ENCODE data around the gene NOMO2.
"Not testable (repeated sequence)": the region's sequence is repeated elsewhere in the genome, so short reads cannot be mapped to it uniquely, and the experiment has no call there.

The NOMO2 gene

DNA sequence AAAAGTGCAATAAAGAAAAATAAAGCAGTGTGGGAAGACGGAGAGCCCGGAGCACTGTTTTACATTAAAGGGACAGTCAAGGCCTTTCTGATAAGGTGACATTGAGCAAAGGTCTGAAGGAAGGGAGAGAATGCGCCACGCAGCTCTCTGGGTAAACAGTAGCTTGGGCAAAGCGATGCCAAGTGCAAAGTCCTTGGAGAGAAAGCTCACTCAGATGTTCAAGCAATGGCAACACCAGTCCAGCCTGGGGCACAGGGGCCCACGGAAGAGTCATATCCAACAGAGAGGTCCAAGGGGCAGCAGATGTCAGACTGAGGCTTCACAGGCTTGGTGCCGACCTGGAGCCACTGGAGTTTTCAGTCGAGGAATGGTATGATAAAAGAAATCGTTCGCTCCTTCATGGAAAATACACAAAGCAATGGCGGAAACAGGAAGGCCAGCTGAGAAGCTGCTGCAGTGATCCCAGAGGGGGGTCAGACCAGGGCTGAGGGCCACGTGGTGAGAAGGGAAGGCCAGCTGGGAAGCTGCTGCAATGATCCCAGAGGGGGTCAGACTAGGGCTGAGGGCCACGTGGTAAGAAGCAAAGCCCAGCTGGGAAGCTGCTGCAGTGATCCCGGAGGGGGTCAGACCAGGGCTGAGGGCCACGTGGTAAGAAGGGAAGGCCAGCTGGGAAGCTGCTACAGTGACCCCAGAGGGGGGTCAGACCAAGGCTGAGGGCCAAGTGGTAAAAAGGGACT, 40.3 kb downstream of the NOMO2 start:
- not testable (repeated sequence) for DNase-seq

DNA sequence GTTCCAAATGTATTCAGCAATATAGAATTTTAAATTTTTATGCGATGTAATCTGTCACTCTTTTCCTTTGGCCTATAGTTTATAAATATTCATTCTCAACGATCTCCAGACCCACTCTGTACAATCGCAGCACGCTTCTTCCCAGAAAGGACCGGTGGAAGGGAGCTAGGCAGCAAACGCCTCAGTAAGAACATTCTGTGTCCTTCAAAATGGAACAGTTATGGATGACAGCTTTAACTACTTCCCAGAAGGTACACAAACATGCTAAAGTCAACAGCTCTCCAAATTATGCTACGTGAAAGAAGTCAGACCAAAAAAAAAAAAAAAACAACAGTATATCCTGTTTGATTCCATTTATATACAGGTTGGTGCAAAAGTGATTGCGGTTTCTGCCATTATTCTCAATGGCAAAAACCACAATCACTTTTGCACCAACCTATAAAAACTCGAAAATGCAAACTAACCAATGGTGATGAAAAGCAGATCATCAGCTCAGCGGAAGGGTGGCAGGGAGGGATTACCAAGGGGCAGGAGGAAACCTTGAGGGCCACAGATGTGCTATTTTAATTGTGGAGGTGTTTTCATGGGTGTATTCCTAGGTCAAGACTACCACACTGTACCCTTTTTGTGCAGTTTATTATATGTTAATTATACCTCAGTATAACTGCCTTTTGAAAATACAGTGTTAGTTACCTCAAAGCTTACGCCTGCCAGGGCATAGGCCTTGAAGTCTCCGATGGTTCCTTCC, 43.2 kb downstream of the NOMO2 start:
- not testable (repeated sequence) for DNase-seq

DNA sequence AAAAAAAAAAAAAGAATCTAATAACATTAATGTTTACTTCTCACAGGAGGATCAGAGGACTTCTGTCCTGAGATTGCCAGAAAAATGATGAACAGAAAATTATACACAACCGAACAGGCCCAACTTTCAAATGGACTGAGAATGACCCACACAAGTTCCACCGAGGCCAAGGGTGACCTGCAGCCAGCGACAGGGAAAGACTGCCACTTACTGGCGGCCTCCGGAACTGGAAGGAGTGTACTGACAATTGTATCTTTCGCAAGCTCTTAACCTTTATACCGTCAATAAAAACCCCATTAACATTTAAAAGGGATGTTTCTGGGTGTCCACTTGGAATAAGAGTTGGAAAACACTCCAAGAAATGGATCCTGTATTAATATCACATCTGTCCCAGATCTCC, 63.5 kb downstream of the NOMO2 start:
- DNase-seq = not testable (repeated sequence)

DNA sequence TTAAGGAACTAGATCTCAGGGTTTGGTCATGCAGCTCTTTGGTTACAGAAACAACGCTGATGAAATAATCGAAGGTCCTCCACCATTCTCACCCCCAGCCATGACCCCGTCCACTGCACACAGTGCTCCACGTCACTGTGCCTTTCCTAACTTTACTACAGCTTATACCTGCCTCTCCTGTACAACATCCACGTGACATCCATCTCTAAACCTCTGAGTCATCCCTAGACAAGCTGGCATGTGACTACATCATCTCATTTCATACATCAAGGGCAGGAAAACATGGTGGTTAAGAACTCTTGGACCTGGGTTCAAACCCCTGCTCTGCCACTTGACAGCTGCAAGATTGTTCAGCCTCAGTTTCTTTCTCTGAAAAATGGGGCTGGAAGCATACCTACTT, 64.9 kb downstream of the NOMO2 start:
- DNase-seq = not testable (repeated sequence)

DNA sequence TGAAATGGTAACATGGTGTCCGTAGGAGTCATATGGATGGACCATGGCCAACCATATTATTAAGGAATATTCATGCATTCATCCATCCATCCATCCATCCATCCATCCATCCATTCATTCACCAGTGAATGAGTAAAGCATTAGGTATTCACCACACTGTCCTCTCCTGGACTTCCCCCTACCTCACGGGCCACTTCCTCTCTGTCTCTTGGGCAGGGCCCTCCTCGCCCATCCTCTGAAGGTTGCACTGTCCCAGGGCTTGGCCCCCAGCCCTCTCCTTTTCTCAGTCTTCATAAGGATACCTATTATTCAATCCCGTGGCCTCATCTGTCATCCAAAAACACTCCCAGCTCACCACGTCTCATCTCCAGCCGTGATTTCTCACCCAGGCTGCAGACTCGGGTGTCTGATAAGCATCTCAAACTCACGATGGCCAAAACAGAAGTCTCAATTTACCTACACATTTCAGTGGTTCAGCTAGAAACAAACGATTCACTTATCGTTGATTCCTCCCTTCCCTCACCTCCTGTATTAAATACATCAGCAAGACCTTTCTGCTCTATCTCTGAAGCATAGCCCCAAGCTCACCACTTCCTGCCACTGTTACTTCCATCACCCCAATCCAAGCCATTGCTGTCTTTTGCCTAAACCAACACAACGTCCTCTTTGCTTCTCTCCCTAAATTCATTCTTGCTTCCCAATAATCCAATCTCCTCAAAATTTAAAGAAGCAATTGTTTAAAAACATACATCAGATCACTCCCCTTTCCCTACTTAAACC, 69.6 kb downstream of the NOMO2 start:
- DNase-seq = not testable (repeated sequence)

DNA sequence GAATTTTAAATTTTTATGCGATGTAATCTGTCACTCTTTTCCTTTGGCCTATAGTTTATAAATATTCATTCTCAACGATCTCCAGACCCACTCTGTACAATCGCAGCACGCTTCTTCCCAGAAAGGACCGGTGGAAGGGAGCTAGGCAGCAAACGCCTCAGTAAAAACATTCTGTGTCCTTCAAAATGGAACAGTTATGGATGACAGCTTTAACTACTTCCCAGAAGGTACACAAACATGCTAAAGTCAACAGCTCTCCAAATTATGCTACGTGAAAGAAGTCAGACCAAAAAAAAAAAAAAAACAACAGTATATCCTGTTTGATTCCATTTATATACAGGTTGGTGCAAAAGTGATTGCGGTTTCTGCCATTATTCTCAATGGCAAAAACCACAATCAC, 125.9 kb downstream of the NOMO2 start:
- DNase-seq = not testable (repeated sequence)

DNA sequence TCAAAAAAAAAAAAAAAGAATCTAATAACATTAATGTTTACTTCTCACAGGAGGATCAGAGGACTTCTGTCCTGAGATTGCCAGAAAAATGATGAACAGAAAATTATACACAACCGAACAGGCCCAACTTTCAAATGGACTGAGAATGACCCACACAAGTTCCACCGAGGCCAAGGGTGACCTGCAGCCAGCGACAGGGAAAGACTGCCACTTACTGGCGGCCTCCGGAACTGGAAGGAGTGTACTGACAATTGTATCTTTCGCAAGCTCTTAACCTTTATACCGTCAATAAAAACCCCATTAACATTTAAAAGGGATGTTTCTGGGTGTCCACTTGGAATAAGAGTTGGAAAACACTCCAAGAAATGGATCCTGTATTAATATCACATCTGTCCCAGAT, 146.1 kb downstream of the NOMO2 start:
- DNase-seq = not testable (repeated sequence)

DNA sequence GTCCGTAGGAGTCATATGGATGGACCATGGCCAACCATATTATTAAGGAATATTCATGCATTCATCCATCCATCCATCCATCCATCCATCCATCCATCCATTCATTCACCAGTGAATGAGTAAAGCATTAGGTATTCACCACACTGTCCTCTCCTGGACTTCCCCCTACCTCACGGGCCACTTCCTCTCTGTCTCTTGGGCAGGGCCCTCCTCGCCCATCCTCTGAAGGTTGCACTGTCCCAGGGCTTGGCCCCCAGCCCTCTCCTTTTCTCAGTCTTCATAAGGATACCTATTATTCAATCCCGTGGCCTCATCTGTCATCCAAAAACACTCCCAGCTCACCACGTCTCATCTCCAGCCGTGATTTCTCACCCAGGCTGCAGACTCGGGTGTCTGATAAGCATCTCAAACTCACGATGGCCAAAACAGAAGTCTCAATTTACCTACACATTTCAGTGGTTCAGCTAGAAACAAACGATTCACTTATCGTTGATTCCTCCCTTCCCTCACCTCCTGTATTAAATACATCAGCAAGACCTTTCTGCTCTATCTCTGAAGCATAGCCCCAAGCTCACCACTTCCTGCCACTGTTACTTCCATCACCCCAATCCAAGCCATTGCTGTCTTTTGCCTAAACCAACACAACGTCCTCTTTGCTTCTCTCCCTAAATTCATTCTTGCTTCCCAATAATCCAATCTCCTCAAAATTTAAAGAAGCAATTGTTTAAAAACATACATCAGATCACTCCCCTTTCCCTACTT, 152.2 kb downstream of the NOMO2 start:
- not testable (repeated sequence) for DNase-seq

DNA sequence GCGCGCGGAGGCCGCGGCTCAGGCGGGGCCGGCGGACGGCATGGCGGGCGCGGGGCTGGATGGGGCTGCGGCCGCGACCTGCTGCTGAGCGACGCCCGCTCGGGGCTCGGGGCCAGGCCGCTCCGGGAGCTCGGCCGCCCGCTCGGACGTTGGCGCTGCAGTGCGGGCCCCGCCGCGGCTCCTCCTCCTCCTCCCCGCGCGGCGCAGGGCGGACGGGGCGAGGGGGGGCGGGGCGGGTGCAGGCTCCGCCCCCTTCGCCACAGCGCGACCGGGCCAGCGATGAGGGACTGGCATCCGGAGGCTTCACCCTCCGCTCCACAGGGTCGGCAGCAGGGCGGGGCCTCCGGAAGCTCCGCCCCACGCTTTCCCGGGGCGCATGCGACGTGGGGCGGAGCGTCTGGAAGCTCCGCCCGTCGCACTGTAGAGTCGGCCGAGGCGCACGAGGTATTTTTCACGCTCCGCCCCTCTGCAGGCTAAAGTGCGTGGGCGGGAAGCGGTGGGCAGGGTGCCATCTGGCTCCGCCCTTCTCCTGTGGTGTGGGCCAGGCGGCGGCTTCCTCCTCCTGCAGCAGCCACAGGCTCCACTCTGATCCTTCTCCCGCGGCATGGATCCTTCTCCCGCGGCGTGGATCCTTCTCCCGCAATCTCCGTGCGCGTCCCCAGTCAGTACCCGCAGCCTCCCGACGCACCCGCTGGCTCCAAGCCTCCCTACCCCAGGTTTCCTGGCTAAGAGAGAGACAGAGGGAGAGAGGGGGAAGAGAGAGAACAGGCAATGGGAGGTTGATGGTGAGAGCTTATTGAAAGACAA, 159.8 kb downstream of the NOMO2 start:
- not testable (repeated sequence) for DNase-seq

DNA sequence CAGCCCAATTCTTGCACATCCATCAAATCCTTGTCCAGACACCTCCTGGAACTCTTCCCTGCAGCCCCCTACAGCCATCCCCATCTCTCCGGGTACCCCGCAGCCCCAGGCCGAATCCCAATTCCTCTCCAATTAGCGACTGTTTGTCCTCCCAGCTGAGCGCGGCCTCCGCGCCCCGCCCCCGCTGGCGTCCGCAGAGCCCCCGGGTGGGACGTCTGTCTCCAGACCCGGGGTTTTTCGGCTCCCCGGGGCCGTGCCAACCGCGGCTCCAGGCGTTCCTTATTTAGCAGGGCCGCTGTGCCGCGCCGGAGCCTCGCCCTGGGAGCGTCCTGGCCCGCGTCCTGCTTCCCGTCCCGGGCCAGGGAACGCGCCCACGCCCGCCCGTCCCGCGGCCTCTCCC, 160.7 kb downstream of the NOMO2 start:
- not testable (repeated sequence) for DNase-seq

DNA sequence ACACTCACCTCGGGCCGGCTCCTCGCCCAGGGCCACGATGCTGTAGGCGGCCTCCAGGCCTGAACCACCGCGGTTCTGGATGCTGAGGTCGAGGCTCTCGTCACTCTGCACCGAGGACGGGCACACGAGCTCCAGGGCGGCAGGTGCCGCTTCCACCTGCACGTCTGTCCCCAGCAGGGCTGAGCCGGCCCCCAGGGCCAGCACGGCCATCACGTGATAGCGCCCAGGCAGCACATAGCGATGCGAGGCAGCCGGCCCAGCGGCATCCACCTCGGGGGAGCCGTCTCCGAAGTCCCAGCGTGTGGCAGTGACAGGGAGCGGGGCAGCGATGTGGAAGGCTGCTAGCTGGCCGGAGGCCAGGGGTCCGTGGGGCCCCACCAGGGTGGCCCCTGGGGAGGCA, 167.5 kb downstream of the NOMO2 start:
- DNase-seq = not testable (repeated sequence)

DNA sequence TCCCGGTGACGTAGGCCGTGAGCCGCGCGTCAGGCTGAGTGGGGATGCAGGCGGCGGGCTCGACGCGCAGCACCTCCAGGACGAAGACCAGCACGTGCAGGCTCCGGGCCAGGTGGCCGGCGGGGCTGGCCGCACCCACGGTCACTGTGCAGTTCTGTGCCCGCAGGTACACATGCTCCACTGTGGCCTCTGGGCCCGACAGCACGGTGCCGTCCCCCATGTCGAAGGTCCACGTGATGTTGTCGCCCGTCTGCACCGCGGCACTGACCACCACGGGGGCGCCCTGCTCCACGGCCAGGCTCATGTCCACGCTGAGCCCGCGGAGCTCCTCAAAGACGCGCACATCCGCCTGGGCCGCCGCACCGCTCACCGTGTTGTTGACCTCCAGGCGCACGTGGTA, 174.1 kb downstream of the NOMO2 start:
- DNase-seq = not testable (repeated sequence)

DNA sequence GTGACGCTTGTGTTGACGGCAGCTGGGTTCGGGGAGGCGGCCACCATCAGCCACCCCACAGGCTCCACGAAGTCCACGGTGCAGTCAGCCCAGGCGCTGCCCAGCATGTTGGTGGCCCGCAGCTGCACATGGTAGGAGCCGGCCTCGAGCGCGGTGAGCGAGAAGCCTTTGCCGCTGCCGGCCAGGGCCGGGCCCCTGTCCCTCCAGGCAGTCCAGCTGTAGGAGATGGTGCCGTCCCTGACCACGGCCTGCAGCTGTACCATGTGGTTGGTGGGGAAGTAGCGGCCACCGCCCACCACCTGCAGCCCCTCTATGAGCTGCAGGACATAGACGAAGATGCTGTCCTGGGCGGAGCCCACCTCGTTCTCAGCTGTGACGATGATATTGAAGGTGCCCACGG, 175.4 kb downstream of the NOMO2 start:
- DNase-seq = not testable (repeated sequence)

DNA sequence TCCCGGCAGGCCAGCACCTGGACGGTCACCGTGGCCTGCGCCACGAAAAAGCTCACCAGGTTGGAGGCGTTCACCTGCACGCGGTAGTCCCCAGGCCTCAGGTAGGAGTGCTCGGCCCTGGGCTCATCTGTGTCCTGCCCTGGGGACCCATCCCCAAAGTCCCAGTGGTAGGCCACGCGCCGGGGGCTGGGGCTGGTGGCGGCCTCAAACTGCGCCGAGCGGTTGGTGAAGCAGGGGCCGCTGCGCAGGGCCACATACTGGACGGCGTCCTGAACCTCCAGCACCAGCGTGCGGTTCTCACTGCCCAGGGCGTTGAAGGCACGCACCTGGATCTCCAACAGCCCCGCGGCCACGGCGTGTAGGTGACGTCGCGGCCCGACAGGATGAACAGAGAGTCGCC, 176.6 kb downstream of the NOMO2 start:
- not testable (repeated sequence) for DNase-seq

DNA sequence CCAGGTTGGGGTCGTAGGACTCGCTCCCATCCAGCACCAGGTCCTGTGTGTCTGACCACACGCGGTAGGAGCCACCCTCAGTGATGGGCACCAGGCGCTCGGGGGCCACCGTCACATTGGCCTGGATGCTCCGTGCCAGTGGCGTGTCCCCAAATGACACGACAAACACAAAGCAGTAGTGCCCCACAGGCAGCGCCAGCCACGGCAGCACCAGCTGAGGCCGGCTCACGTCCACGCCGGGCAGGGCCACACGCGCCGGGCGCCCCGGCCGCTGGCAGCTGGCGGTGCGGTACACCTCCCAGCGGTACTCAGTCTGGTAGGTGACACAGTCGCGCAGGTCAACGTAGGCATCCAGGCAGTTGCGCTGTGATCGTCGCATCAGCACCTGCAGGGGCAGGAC, 177.0 kb downstream of the NOMO2 start:
- not testable (repeated sequence) for DNase-seq

DNA sequence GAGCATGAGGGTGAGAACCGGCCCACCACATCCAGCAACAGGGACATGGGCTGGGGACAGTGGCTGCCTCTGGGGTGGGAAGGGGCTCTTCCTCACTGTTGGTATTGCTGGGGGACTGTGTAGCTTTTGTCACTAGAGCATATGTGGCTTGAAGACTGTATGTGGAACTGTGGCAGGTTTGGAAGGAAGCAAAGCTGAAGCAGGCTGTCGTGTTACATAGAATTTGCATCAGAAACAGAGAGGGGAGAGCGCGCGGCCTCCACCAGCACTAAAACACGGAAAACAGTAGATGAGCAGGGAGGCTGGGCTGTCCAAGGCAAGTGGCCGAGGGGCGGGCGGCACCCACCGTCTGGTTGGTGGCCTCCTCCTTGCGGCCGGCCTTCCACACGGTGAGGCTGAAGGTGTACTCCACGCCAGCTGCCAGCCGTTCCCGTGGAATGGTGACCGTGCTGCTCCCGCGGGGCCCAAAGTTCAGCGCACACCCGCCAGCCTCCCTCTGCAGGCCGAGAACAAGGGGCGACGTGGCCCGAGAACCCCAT, 177.7 kb downstream of the NOMO2 start:
- not testable (repeated sequence) for DNase-seq

DNA sequence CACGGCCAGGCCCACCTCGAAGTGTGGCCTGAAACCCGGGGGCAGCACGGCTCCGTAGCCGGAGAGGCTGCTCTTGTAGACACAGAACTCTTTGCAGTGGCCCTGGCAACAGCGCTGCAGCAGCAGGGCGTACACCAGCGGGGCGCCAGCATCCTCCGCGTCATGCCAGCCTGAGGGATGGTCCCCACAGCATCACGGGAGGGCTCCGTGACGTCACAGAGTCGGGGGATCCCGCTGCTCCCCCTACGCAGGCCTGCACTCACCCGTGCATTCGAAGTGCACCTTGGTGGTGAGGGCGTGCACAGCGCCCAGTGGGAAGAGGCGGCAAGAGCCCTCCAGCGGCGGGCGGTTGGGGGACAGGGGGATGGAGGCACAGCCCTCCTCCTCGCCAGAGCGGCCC, 179.2 kb downstream of the NOMO2 start:
- not testable (repeated sequence) for DNase-seq

All from fibroblast of upper back skin (primary cell).